NT2/D1 (cell line): ENCODE data around the gene SH3BP4.

Experiments used
- DNase-seq: peaks from one replicate; pipeline ENCODE4 v3.0.0-alpha.2; 2011; ENCODE audit warnings: low read depth, low spot score
- H3K27me3 ChIP-seq: 2 replicates; pipeline ENCODE4 v1.6.0; 2011; ENCODE audit warnings: mild to moderate bottlenecking; ENCODE audit not compliant: insufficient read length, insufficient read depth
- H3K36me3 ChIP-seq: 2 replicates; pipeline ENCODE4 v1.6.1; 2011; ENCODE audit warnings: mild to moderate bottlenecking, low read length, mixed read lengths; ENCODE audit not compliant: insufficient read depth, insufficient read length
- H3K4me1 ChIP-seq: 2 replicates; pipeline ENCODE4 v1.5.1; 2011; ENCODE audit not compliant: insufficient read depth, insufficient read length
- H3K4me3 ChIP-seq: 2 replicates; pipeline ENCODE4 v1.5.1; 2011; ENCODE audit warnings: low read depth; ENCODE audit not compliant: insufficient read length
- H3K9ac ChIP-seq: 2 replicates; pipeline ENCODE4 v1.6.0; 2011; ENCODE audit warnings: low read depth; ENCODE audit not compliant: insufficient read length
- H3K9me3 ChIP-seq: 2 replicates; pipeline ENCODE4 v1.5.1; 2011; ENCODE audit warnings: mild to moderate bottlenecking, low read length; ENCODE audit not compliant: insufficient read depth
- SUZ12 ChIP-seq: IDR thresholded peaks from 2 replicates; pipeline ENCODE4 v1.6.1; 2011; ENCODE audit not compliant: insufficient read length, insufficient read depth; ENCODE audit errors: extremely low read depth
- YY1 ChIP-seq: IDR thresholded peaks from 2 replicates; pipeline ENCODE4 v1.6.1; 2011; ENCODE audit not compliant: insufficient read length, insufficient read depth
- ZNF274 ChIP-seq: IDR thresholded peaks from 2 replicates; pipeline ENCODE4 v1.6.1; 2011; ENCODE audit warnings: mild to moderate bottlenecking, low read depth, low read length

Gene SH3BP4

DNA sequence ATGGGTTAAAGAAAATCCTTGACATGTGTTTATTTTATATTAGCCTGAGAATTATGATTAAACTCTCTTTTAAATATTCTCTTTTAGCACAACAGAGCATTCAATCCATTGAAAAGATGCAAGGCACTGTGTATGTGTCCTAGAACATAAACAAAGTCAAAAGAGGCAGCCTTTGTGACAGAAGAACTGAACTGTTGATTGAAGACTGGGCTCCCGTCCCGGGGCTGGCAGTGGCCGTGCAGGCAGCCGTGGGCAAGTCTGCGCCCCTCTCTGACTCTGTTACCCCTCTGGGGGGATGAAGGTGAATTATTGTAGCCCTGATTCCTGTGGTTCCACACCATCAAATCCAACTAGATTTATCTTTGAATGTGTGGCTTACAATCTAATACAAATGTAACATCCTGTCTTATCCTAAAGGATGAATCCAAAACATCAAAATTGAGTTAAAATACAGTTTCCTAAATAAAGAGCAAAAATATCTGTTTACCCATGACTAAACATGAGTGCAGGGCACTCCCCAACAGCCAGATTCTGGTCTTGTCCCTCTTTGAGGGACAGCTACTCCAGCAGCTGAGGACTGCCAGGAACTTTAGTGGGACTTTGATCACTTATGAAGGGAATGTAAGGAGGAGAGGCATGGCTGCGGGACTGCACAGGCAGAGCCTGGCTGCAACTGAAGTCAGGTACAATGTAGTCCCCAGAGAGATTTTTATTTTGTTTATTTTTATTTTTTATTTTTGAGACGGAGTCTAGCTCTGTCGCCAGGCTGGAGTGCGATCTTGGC is 37.3 kb upstream of the SH3BP4 start:
- H3K4me1 ChIP-seq, result peaks cover 4% of the 10 kb centered on the region
- TF ChIP-seq YY1 (no peak), SUZ12 (no peak), ZNF274 (no peak)
- no peaks in the 10 kb centered on the region for H3K27me3 ChIP-seq
- H3K4me3 ChIP-seq, result no peak overlapping the region
- DNase-seq, result no peak
- H3K9me3 ChIP-seq, result no peaks in the 10 kb centered on the region
- H3K9ac ChIP-seq, result no peak overlapping the region
- H3K36me3 ChIP-seq, result no peaks in the 10 kb centered on the region

DNA sequence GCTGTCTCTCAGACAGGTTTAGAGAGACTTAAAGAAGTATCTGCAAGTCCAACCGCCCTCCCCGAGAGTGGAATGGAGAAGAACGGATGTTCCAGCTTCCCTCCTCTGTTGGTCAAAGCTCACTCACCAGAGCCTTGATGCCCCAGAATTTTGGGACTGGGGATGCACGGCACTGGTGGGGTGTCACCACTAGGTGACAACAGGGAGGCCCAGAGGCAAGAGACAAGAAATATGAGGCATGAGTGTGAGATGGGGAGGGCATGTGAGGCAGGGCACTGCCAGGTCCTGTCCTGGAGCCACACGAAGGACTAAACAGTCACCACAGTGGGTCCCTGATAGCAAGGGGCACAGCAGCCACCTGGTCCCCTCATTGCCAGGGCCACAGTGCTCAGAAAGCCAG is 35.1 kb upstream of the SH3BP4 start:
- H3K27me3 ChIP-seq, result no peaks in the 10 kb centered on the region

DNA sequence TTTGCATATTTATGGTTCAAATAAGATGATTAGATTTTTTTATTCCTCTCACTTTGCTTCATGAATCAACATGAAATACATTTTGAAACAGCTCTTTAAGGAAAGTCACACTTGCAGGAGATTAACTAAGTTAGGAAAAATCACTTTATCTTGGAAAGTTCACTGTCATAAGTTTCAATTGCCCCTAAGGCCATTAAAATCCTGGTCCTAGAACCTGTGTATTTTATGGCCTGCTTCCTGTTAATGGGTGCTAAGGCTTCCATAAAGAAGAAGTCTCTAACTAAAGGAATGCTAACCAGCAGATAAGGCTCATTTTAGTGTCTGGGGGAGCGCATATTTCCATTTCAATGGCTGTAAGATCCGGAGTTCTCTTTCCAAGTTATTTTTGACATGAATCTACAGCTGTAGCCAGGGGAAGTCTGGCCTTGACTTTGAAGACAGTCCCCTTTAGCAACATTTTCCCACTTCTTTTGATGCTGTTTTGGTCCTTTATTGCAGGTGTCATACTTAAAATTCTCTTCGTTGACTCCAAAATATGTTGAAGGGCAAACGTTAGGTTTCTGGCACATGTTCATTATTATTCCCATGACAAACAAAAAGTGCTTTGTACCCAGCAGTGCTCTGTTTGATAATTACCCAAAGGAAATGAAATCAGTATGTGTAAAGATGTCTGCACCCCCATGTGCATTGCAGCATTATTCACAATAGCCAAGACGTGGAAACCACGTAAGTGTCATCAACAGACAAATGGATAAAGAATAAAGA is 34.4 kb upstream of the SH3BP4 start:
- DNase-seq, result no peak
- no peak overlapping the region for H3K9ac ChIP-seq
- H3K9me3 ChIP-seq, result no peaks in the 10 kb centered on the region
- no peak for TF ChIP-seq ZNF274
- TF ChIP-seq YY1, result no peak
- no peak for TF ChIP-seq SUZ12
- no peaks in the 10 kb centered on the region for H3K36me3 ChIP-seq
- H3K27me3 ChIP-seq, result no peaks in the 10 kb centered on the region
- H3K4me3 ChIP-seq, result no peak overlapping the region
- peaks cover 4% of the 10 kb centered on the region for H3K4me1 ChIP-seq

More for the DNA sequence above, 35.1 kb upstream of the SH3BP4 start:
- no peak for DNase-seq
- no peak for TF ChIP-seq ZNF274
- no peak for TF ChIP-seq SUZ12
- no peak for TF ChIP-seq YY1
- Histone ChIP-seq H3K36me3 (no peaks in the 10 kb centered on the region), H3K9me3 (no peaks in the 10 kb centered on the region), H3K9ac (no peak overlapping the region), H3K4me3 (no peak overlapping the region), H3K4me1 (peaks cover 4% of the 10 kb centered on the region)

DNA sequence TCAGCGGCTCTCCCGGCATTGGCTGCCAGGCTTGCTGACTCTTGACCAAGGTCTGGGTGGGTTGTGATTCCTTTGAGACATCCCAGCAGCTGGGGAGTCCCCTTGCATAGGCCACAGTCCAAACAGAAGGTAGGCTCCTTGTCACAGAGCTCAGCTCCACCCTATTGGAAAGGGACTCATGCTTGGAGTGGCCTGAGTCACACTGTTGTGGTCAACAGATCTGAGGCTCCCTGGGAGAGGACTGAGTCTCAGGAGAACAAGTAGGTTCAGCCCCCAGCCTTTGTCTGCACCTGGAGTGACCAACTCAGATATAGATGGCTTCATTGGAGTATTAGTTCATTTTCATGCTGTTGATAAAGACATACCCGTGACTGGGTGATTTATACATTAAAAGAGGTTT is 32.1 kb upstream of the SH3BP4 start:
- Histone ChIP-seq H3K4me1 (peaks cover 4% of the 10 kb centered on the region), H3K9ac (no peak overlapping the region), H3K9me3 (0 out of 2 replicates have a peak, but pooled peaks cover 6% of the 10 kb centered on the region), H3K36me3 (no peaks in the 10 kb centered on the region), H3K4me3 (no peak overlapping the region), H3K27me3 (no peaks in the 10 kb centered on the region)
- DNase-seq, result no peak
- TF ChIP-seq YY1 (no peak), ZNF274 (no peak), SUZ12 (no peak)

DNA sequence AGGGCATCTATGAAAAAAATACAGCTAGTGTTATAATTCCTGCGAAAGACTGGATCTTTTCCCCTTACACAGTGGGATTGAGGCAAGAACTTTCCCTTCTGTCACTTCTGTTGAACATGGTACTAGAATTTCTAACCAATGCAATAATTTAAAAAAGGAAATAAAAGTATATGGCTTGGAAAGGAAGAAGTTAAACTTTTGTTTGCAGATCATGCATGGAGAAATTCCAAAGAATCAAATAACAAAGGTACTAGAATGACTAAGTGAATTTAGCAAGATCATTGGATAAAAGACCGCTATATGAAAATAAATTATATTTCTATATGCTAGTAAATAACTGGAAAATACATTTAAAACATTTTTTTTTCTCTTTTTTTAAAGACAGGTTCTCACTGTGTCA is 31.0 kb upstream of the SH3BP4 start:
- Histone ChIP-seq H3K36me3 (no peaks in the 10 kb centered on the region), H3K9ac (no peak overlapping the region), H3K4me3 (no peak overlapping the region), H3K9me3 (0 out of 2 replicates have a peak, but pooled peaks cover 7% of the 10 kb centered on the region), H3K27me3 (no peaks in the 10 kb centered on the region), H3K4me1 (peaks cover 4% of the 10 kb centered on the region)
- TF ChIP-seq ZNF274 (no peak), YY1 (no peak), SUZ12 (no peak)
- DNase-seq, result no peak

DNA sequence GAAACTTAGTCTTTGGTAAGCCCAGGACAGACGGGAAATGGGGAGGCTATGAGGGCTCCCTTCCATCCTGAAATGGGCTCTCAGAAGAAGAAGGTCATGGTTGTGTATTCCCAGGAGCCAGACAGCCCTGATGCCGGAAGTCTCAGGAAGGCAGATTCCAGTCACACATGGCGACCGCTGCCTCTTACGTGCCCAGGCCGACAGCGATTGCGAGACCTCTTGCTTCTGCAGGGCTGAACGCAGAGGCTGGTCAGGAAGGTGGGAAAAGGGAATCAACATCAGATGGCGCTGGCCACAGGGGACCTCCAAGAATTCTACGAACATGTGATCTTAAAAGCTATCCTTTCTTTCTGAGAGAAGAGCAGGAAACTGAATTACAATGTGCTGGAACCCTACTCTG is 22.8 kb upstream of the SH3BP4 start:
- peaks cover 3% of the 10 kb centered on the region for H3K4me1 ChIP-seq
- H3K9ac ChIP-seq, result no peak overlapping the region
- H3K9me3 ChIP-seq, result peaks cover 7% of the 10 kb centered on the region; the same call in 1 of the 2 replicates
- H3K36me3 ChIP-seq, result no peaks in the 10 kb centered on the region
- H3K4me3 ChIP-seq, result no peak overlapping the region
- no peak for TF ChIP-seq ZNF274
- TF ChIP-seq SUZ12, result no peak
- TF ChIP-seq YY1, result no peak
- peaks cover 2% of the 10 kb centered on the region for H3K27me3 ChIP-seq
- no peak for DNase-seq

DNA sequence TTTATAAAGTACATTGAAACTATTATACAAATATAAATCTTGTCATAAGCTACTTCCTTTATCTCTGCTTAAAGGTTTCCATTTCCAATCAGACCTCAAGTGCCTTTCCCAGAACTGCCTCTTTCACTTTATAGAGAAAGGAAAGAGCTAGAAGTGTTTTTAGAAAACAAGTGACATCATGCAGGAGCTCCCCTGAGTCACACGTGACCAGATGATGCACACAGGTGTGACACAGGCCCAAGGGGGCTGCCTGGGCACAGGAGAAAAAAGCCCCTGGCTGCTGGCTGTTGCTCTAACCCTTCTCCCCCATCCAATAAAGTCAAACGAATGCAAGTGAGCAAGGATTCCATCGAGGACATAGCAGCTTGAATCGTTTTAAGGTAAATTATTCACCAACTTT is 21.4 kb upstream of the SH3BP4 start:
- Histone ChIP-seq H3K9ac (no peak overlapping the region), H3K36me3 (no peaks in the 10 kb centered on the region), H3K9me3 (no peaks in the 10 kb centered on the region; the same call in 1 of the 2 replicates), H3K27me3 (peaks cover 3% of the 10 kb centered on the region), H3K4me3 (no peak overlapping the region), H3K4me1 (peaks cover 3% of the 10 kb centered on the region)
- no peak for DNase-seq
- TF ChIP-seq SUZ12 (no peak), ZNF274 (no peak), YY1 (no peak)
